ENCODE results near the gene TRIM25. TPM values are rescaled to one million over a fixed set of nuclear protein-coding genes. Genes with fewer than 3 reads are reported as not detected.

Gene TRIM25
- total and polyA plus RNA-seq, 2 of the 8 experiments (the other 6 are each of a cell fraction or from before 2014, with no cell fraction given): 16.6 to 38.9 TPM

GRCh38 chr17:56897646-56898424, 16.0 kb downstream of the TRIM25 start:
- no peaks in the 10 kb centered on the region for H3K27me3 ChIP-seq (replicated peaks in 1 of 4; ENCODE audit: control insufficient read depth in 3 of 4, extremely low read depth in 1 of 4, insufficient read depth in 3 of 4, low read length in 3 of 4)
- no peak overlapping the region for H2AK5ac ChIP-seq (ENCODE audit: low read depth, low read length)
- peaks cover 0 to 3% (median 0%) of the 10 kb centered on the region in 4 experiments; a peak in 2 of 7 replicates for H3K4me1 ChIP-seq (replicated peaks in 1 of 4; ENCODE audit: control insufficient read depth in 3 of 4, insufficient read depth in 4 of 4, low read length in 3 of 4)
- H2BK120ac ChIP-seq (replicated peaks; ENCODE audit: low read depth, low read length): no peak overlapping the region
- H4K20me1 ChIP-seq (replicated peaks in 1 of 2; ENCODE audit: control insufficient read depth in 1 of 2, insufficient read depth in 2 of 2, low read length in 2 of 2): peaks cover 0 to 3% of the 10 kb centered on the region in 2 experiments
- H3K14ac ChIP-seq (ENCODE audit: insufficient read length): no peak overlapping the region
- 90% methylated on average over 14 of the region's 14 CpGs; no CpG with 5 or more reads in 1 of the 2 experiments for WGBS, 2 experiments (ENCODE audit: extremely low coverage in 1 of 2, insufficient coverage in 1 of 2, insufficient read length in 1 of 2, insufficient replicate concordance in 2 of 2, low coverage in 1 of 2, low lambda C conversion rate in 2 of 2, missing lambda C conversion rate in 1 of 2)
- ChIA-PET POLR2A (ENCODE audit: partially characterized antibody) (no interaction called here), CTCF (ENCODE audit: partially characterized antibody) (interaction anchor here (1.2 kb wide), 1 partner anchor 53 kb away, joined by 4 read pairs; no protein-coding TSS in a partner anchor)
- no peak overlapping the region for H2BK12ac ChIP-seq (ENCODE audit: low read depth, low read length)
- H3K56ac ChIP-seq (replicated peaks; ENCODE audit: insufficient read length, low read depth, low read length): no peak overlapping the region
- H3K18ac ChIP-seq (ENCODE audit: extremely low read depth, low read length): no peak overlapping the region
- no peaks in the 10 kb centered on the region for H3K79me2 ChIP-seq (ENCODE audit: control insufficient read depth in 1 of 2, insufficient read depth in 2 of 2, low read length in 2 of 2)
- H2AFZ ChIP-seq (ENCODE audit: low read length): no peak overlapping the region
- no peak overlapping the region for H3K4me3 ChIP-seq (ENCODE audit: extremely low read depth in 1 of 4, insufficient read depth in 2 of 4, low read depth in 3 of 4, low read length in 4 of 4)
- H4K8ac ChIP-seq (ENCODE audit: extremely low read depth, insufficient read depth, low read length): no peak overlapping the region
- H4K5ac ChIP-seq (ENCODE audit: insufficient read length, low read depth, low read length): no peak overlapping the region
- peaks cover 3 to 39% (median 10%) of the 10 kb centered on the region in 4 experiments; a peak in 5 of 8 replicates for H3K36me3 ChIP-seq (ENCODE audit: control insufficient read depth in 2 of 4, insufficient read depth in 4 of 4, low read length in 3 of 4)
- H3K23me2 ChIP-seq (ENCODE audit: low read depth, low read length): no peaks in the 10 kb centered on the region
- H2BK5ac ChIP-seq (ENCODE audit: low read depth, low read length): no peak overlapping the region
- no peak overlapping the region for H3K9ac ChIP-seq (replicated peaks in 1 of 4; ENCODE audit: extremely low read depth in 1 of 4, low read depth in 3 of 4, low read length in 3 of 4)
- H2BK20ac ChIP-seq (ENCODE audit: low read length): no peak overlapping the region
- no peaks in the 10 kb centered on the region for H3K79me1 ChIP-seq (ENCODE audit: low read depth, low read length)
- no peak overlapping the region for H3K4ac ChIP-seq (replicated peaks; ENCODE audit: insufficient read length, low read depth, low read length)
- FAIRE-seq: no peak
- no peak overlapping the region for H3K23ac ChIP-seq (ENCODE audit: insufficient read length)
- H4K91ac ChIP-seq (replicated peaks; ENCODE audit: insufficient read length, low read length): no peak overlapping the region
- DNase-seq (ENCODE audit: low read depth in 1 of 2, low spot score in 2 of 2): no peak
- H3K9me3 ChIP-seq (ENCODE audit: insufficient read depth in 2 of 2, low read depth in 1 of 2, low read length in 1 of 2): no peaks in the 10 kb centered on the region
- H3K4me2 ChIP-seq (ENCODE audit: insufficient read depth in 1 of 2, low read depth in 2 of 2, low read length in 2 of 2): no peak overlapping the region
- H3K27ac ChIP-seq (ENCODE audit: low read depth, low read length): no peak overlapping the region
- no peak overlapping the region for H2BK15ac ChIP-seq (ENCODE audit: low read length)
- no peak for TF ChIP-seq ATF2 (IDR thresholded peaks at IDR 0.05; ENCODE audit: low read length)
- TF ChIP-seq TAF7 (optimal IDR thresholded peaks at IDR 0.05; ENCODE audit: borderline replicate concordance, low read depth, low read length): no peak
- no peak for TF ChIP-seq CEBPB (IDR thresholded peaks at IDR 0.05; ENCODE audit: low read depth, low read length)
- no peak for TF ChIP-seq TBP (IDR thresholded peaks at IDR 0.05; ENCODE audit: low read depth, low read length)
- TF ChIP-seq GABPA (IDR thresholded peaks at IDR 0.05; ENCODE audit: borderline replicate concordance, insufficient read depth, low read length): no peak
- no peak for TF ChIP-seq SUZ12 (IDR thresholded peaks at IDR 0.05; ENCODE audit: low read length)
- TF ChIP-seq MAX (IDR thresholded peaks at IDR 0.05): no peak
- no peak for TF ChIP-seq SP2 (IDR thresholded peaks at IDR 0.05; ENCODE audit: low read length)
- no peak for TF ChIP-seq RAD21 (IDR thresholded peaks at IDR 0.05 in 1 of 2, conservative IDR thresholded peaks at IDR 0.05 in 1 of 2; ENCODE audit: low read depth in 2 of 2, low read length in 2 of 2)

Data from H1 (cell line).